ENCODE measurements around the gene SMLR1.

The SMLR1 gene

GRCh38 chr6:130858054-130858453, 30.8 kb downstream of the SMLR1 start:
- CTCF ChIA-PET = no interaction called here

GRCh38 chr6:130858498-130859160, 31.4 kb downstream of the SMLR1 start:
- POLR2A ChIA-PET = no interaction called here

More at GRCh38 chr6:130858054-130858453, 30.8 kb downstream of the SMLR1 start:
- no peak for DNase-seq (ENCODE audit: extremely low spot score)
- POLR2A ChIA-PET = no interaction called here
- TF ChIP-seq FOXM1 (IDR thresholded peaks at IDR 0.05; ENCODE audit: borderline replicate concordance) (no peak), L3MBTL2 (conservative IDR thresholded peaks at IDR 0.05) (no peak), BHLHE40 (IDR thresholded peaks at IDR 0.05; ENCODE audit: borderline replicate concordance) (no peak), HDGF (IDR thresholded peaks at IDR 0.05; ENCODE audit: borderline replicate concordance) (no peak), SP1 (IDR thresholded peaks at IDR 0.05) (no peak), NFRKB (IDR thresholded peaks at IDR 0.05) (no peak), ELF4 (IDR thresholded peaks at IDR 0.05) (no peak), FOXA1 (IDR thresholded peaks at IDR 0.05) (no peak), PKNOX1 (IDR thresholded peaks at IDR 0.05) (no peak), LEF1 (IDR thresholded peaks at IDR 0.05; ENCODE audit: borderline replicate concordance) (no peak), CTBP1 (IDR thresholded peaks at IDR 0.05; ENCODE audit: borderline replicate concordance) (no peak), ZNF384 (IDR thresholded peaks at IDR 0.05) (no peak), TARDBP (IDR thresholded peaks at IDR 0.05) (no peak), SUZ12 (IDR thresholded peaks at IDR 0.05) (no peak), ARNT (IDR thresholded peaks at IDR 0.05) (no peak), FOXK2 (IDR thresholded peaks at IDR 0.05) (no peak)

GRCh38 chr6:130859161-130859867, 32.1 kb downstream of the SMLR1 start:
- TF ChIP-seq ZNF384 (IDR thresholded peaks at IDR 0.05) (no peak), FOXK2 (IDR thresholded peaks at IDR 0.05) (no peak), FOXM1 (IDR thresholded peaks at IDR 0.05; ENCODE audit: borderline replicate concordance) (no peak), NFRKB (IDR thresholded peaks at IDR 0.05) (no peak), SUZ12 (IDR thresholded peaks at IDR 0.05) (no peak), LEF1 (IDR thresholded peaks at IDR 0.05; ENCODE audit: borderline replicate concordance) (no peak), ARNT (IDR thresholded peaks at IDR 0.05) (no peak)
- ChIA-PET POLR2A (no interaction called here), CTCF (interaction anchor here (0.5 to 1.1 kb wide), 3 partner anchors 13 to 502 kb away, joined by 3 to 7 read pairs (median 3); no protein-coding TSS in a partner anchor)
- no peak for DNase-seq (ENCODE audit: extremely low spot score)

More at GRCh38 chr6:130858498-130859160, 31.4 kb downstream of the SMLR1 start:
- CTCF ChIA-PET = interaction anchor here (0.5 to 0.7 kb wide), 2 partner anchors 21 to 501 kb away, joined by 3 read pairs; no protein-coding TSS in a partner anchor
- no peak for DNase-seq (ENCODE audit: extremely low spot score)
- TF ChIP-seq NFRKB (IDR thresholded peaks at IDR 0.05) = no peak
- no peak for TF ChIP-seq FOXA1 (IDR thresholded peaks at IDR 0.05)
- no peak for TF ChIP-seq BHLHE40 (IDR thresholded peaks at IDR 0.05; ENCODE audit: borderline replicate concordance)
- no peak for TF ChIP-seq FOXM1 (IDR thresholded peaks at IDR 0.05; ENCODE audit: borderline replicate concordance)
- TF ChIP-seq FOXK2 (IDR thresholded peaks at IDR 0.05) = no peak
- no peak for TF ChIP-seq SUZ12 (IDR thresholded peaks at IDR 0.05)
- no peak for TF ChIP-seq ARNT (IDR thresholded peaks at IDR 0.05)
- TF ChIP-seq ELF4 (IDR thresholded peaks at IDR 0.05) = no peak
- no peak for TF ChIP-seq L3MBTL2 (conservative IDR thresholded peaks at IDR 0.05)
- TF ChIP-seq ZNF384 (IDR thresholded peaks at IDR 0.05) = no peak
- TF ChIP-seq PKNOX1 (IDR thresholded peaks at IDR 0.05) = no peak

GRCh38 chr6:130862370-130862769, 35.2 kb downstream of the SMLR1 start:
- POLR2A ChIA-PET = no interaction called here

More at GRCh38 chr6:130862370-130862769, 35.2 kb downstream of the SMLR1 start:
- CTCF ChIA-PET = interaction anchor here (1.7 kb wide), 1 partner anchor 10 kb away, joined by 6 read pairs; no protein-coding TSS in a partner anchor
- no peak for DNase-seq (ENCODE audit: extremely low spot score)
- TF ChIP-seq SUZ12 (IDR thresholded peaks at IDR 0.05) = no peak
- no peak for TF ChIP-seq HDGF (IDR thresholded peaks at IDR 0.05; ENCODE audit: borderline replicate concordance)
- no peak for TF ChIP-seq BHLHE40 (IDR thresholded peaks at IDR 0.05; ENCODE audit: borderline replicate concordance)
- TF ChIP-seq PKNOX1 (IDR thresholded peaks at IDR 0.05) = no peak
- no peak for TF ChIP-seq FOXK2 (IDR thresholded peaks at IDR 0.05)
- no peak for TF ChIP-seq FOXA1 (IDR thresholded peaks at IDR 0.05)
- TF ChIP-seq CTBP1 (IDR thresholded peaks at IDR 0.05; ENCODE audit: borderline replicate concordance) = no peak
- TF ChIP-seq L3MBTL2 (conservative IDR thresholded peaks at IDR 0.05) = no peak
- TF ChIP-seq TARDBP (IDR thresholded peaks at IDR 0.05) = no peak
- no peak for TF ChIP-seq ARNT (IDR thresholded peaks at IDR 0.05)
- no peak for TF ChIP-seq ELF4 (IDR thresholded peaks at IDR 0.05)

Measured in HEK293T (cell line).